Skeletal muscle tissue (tissue), 4 donors: Measurements from ENCODE around the gene TMEM229B. TPM values are rescaled to one million over a fixed set of nuclear protein-coding genes. Genes with fewer than 3 reads are reported as not detected.

Experiments used
- H3K27ac ChIP-seq: one replicate; pipeline ENCODE4 v1.7.0; 2013; ENCODE audit warnings: mild to moderate bottlenecking, low read depth, low read length, inconsistent platforms
- H3K27me3 ChIP-seq, 3 donors: one replicate each; pipeline ENCODE4 v1.7.0; 2013; ENCODE audit warnings: low read length in 3 of 3; ENCODE audit not compliant: control insufficient read depth in 3 of 3, insufficient read depth in 3 of 3
- H3K36me3 ChIP-seq, 3 donors: one replicate each; pipeline ENCODE4 v1.7.0; 2013; ENCODE audit warnings: low read length in 3 of 3; ENCODE audit not compliant: control insufficient read depth in 3 of 3, insufficient read depth in 3 of 3
- H3K4me1 ChIP-seq, 3 donors: one replicate each; pipeline ENCODE4 v1.7.0; 2013; ENCODE audit warnings: low read length in 3 of 3, mild to moderate bottlenecking in 3 of 3; ENCODE audit not compliant: control insufficient read depth in 3 of 3, insufficient read depth in 3 of 3
- H3K4me3 ChIP-seq, 3 donors: one replicate each; pipeline ENCODE4 v1.7.0; 2013; ENCODE audit warnings: low read length in 3 of 3
- H3K9ac ChIP-seq, 3 donors: one replicate each; pipeline ENCODE4 v1.7.0; 2013; ENCODE audit warnings: low read length in 3 of 3, mild to moderate bottlenecking in 3 of 3, moderate library complexity in 2 of 3, low read depth in 1 of 3
- H3K9me3 ChIP-seq, 3 donors: one replicate each; pipeline ENCODE4 v1.7.0; 2013; ENCODE audit warnings: low read length in 3 of 3; ENCODE audit not compliant: control insufficient read depth in 3 of 3
- total RNA-seq: library from RNA; depleted of rRNA; stranded (reverse); fragments of >200 nt; gene quantifications from one replicate; pipeline ENCODE4 v1.2.3, GENCODE V29; 2014
- donor health status: Osteomylitis.

TMEM229B gene
- total RNA-seq, 1 donor from 2014 or later = 0.52 TPM

DNA sequence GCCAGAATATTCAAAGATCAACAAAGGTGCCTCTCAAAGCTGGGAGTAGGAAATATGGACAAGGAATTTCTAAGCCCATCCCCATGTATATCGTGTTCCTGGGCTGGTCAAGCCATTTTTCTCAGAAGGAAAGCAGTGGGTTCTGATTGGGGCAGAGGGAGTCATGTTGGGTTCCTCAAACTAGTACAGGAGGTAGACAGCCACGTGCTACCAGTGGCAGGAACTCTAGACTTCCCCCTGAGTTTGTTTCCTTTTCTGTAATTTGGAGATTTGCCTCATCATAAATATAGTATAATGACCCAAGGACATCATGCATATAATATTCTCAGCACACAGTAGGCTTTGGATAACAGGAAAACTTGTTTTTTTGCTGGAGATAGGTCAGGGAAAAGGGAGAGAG, 28.2 kb upstream of the TMEM229B start:
- H3K27me3 ChIP-seq = peaks cover 0 to 7% (median 3%) of the 10 kb centered on the region in 3 donors
- H3K4me3 ChIP-seq = no peak overlapping the region
- no peak overlapping the region for H3K27ac ChIP-seq
- peak overlapping the region in 1 of 3 donors; percentile 41 for H3K9ac ChIP-seq
- H3K36me3 ChIP-seq = no peaks in the 10 kb centered on the region
- H3K4me1 ChIP-seq = peaks cover 11 to 14% (median 14%) of the 10 kb centered on the region in 3 donors
- no peaks in the 10 kb centered on the region for H3K9me3 ChIP-seq

DNA sequence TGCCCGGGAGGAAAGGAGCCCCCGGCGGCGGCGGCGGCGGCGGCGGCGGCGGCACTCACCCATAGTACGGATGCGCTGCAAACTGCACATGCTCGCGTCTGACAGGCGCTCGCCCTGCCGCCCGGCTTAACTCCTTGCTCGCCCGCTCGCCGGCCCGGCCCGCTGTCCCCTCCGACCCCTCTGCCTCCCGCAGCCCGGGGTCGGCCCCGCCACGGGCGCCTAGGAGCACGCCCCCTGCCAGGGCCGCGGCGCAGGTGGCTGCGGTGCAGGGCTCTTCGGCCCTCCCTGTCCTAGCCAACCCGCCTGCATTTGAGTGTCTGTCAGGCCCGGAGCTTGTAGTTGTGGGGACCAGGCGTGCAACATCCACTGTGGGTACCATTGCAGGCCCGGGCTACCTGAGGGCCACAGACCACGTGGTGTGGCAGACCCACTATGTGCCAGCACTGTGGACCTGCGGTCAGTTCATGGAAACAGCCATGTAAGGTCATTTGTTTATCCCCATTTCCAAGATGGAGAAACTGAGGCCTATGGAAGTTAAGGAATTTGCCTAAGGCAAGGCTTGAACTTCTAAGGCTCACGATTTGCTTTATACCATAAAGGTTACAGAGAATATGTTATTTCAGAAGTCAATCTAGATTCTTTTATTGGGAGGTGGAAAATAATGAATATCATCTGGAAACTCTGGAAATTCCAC, 27.0 kb upstream of the TMEM229B start:
- peak overlapping the region in 2 of 3 donors; percentile 66 to 75 for H3K4me3 ChIP-seq
- peak overlapping the region in 1 of 3 donors; percentile 72 for H3K9ac ChIP-seq
- H3K36me3 ChIP-seq = no peaks in the 10 kb centered on the region
- H3K4me1 ChIP-seq = peaks cover 11 to 14% (median 14%) of the 10 kb centered on the region in 3 donors
- no peaks in the 10 kb centered on the region for H3K9me3 ChIP-seq
- no peak overlapping the region for H3K27ac ChIP-seq
- peaks cover 0 to 7% (median 0%) of the 10 kb centered on the region in 3 donors for H3K27me3 ChIP-seq

- H3K27me3 ChIP-seq = peaks cover 0 to 7% (median 0%) of the 10 kb centered on the region in 3 donors
- no peaks in the 10 kb centered on the region for H3K9me3 ChIP-seq
- peak overlapping the region in 2 of 3 donors; percentile 60 to 72 for H3K9ac ChIP-seq
- no peak overlapping the region for H3K27ac ChIP-seq
- H3K36me3 ChIP-seq = no peaks in the 10 kb centered on the region
- peaks cover 11 to 14% (median 14%) of the 10 kb centered on the region in 3 donors for H3K4me1 ChIP-seq
- peak overlapping the region; percentile 71 to 76 (median 75) for H3K4me3 ChIP-seq
These were observed 26.3 kb upstream of the TMEM229B start for GRCh38 chr14:67514650-67515385.

- no peak overlapping the region for H3K27ac ChIP-seq
- H3K4me3 ChIP-seq = peak overlapping the region; percentile 71 to 76 (median 75)
- peaks cover 11 to 14% (median 14%) of the 10 kb centered on the region in 3 donors for H3K4me1 ChIP-seq
- H3K36me3 ChIP-seq = no peaks in the 10 kb centered on the region
- H3K9ac ChIP-seq = peak overlapping the region in 2 of 3 donors; percentile 60 to 72
- H3K27me3 ChIP-seq = peaks cover 0 to 7% (median 0%) of the 10 kb centered on the region in 3 donors
- no peaks in the 10 kb centered on the region for H3K9me3 ChIP-seq
These were observed 25.7 kb upstream of the TMEM229B start for GRCh38 chr14:67514203-67514607.

GRCh38 chr14:67513631-67514108, 25.1 kb upstream of the TMEM229B start:
- Histone ChIP-seq H3K36me3 (no peaks in the 10 kb centered on the region), H3K4me1 (peaks cover 11 to 14% (median 14%) of the 10 kb centered on the region in 3 donors), H3K4me3 (no peak overlapping the region), H3K9ac (no peak overlapping the region), H3K27me3 (peaks cover 0 to 7% (median 0%) of the 10 kb centered on the region in 3 donors), H3K9me3 (no peaks in the 10 kb centered on the region), H3K27ac (no peak overlapping the region)

GRCh38 chr14:67512463-67513310, 24.2 kb upstream of the TMEM229B start:
- no peaks in the 10 kb centered on the region for H3K36me3 ChIP-seq
- H3K9me3 ChIP-seq = no peaks in the 10 kb centered on the region
- H3K4me3 ChIP-seq = no peak overlapping the region
- peaks cover 0 to 1% (median 0%) of the 10 kb centered on the region in 3 donors for H3K27me3 ChIP-seq
- H3K27ac ChIP-seq = no peak overlapping the region
- peaks cover 11 to 14% (median 14%) of the 10 kb centered on the region in 3 donors for H3K4me1 ChIP-seq
- H3K9ac ChIP-seq = no peak overlapping the region

GRCh38 chr14:67510836-67511235, 22.3 kb upstream of the TMEM229B start:
- no peak overlapping the region for H3K27ac ChIP-seq
- no peaks in the 10 kb centered on the region for H3K36me3 ChIP-seq
- no peaks in the 10 kb centered on the region for H3K9me3 ChIP-seq
- peaks cover 11% of the 10 kb centered on the region in 3 donors for H3K4me1 ChIP-seq
- H3K27me3 ChIP-seq = no peaks in the 10 kb centered on the region
- no peak overlapping the region for H3K4me3 ChIP-seq
- H3K9ac ChIP-seq = no peak overlapping the region

DNA sequence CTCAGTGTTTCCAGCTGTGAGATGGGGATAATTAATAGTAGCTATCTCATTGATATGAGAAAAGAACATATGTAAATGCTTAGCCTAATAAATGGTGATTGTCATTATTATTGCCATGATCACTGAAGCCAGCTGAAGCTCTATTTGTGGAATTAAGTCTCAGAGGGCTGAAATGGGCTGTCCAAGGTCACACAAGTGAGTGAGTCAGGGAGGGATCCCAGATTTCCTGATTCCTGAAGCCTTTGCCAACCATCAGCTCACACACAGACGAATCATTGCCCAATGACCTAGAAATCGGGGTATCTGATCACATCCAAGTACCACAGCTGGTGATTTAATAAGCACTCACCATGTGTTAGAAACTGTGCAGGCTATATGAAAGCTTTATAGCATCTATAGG, 21.6 kb upstream of the TMEM229B start:
- no peaks in the 10 kb centered on the region for H3K9me3 ChIP-seq
- H3K27me3 ChIP-seq = no peaks in the 10 kb centered on the region
- no peak overlapping the region for H3K27ac ChIP-seq
- no peaks in the 10 kb centered on the region for H3K36me3 ChIP-seq
- H3K4me3 ChIP-seq = no peak overlapping the region
- no peak overlapping the region for H3K9ac ChIP-seq
- H3K4me1 ChIP-seq = peaks cover 6 to 7% (median 7%) of the 10 kb centered on the region in 3 donors

- no peaks in the 10 kb centered on the region for H3K36me3 ChIP-seq
- H3K4me3 ChIP-seq = no peak overlapping the region
- peaks cover under 1 to 1% (median under 1%) of the 10 kb centered on the region in 3 donors for H3K4me1 ChIP-seq
- H3K27ac ChIP-seq = no peak overlapping the region
- no peak overlapping the region for H3K9ac ChIP-seq
- H3K27me3 ChIP-seq = no peaks in the 10 kb centered on the region
- H3K9me3 ChIP-seq = no peaks in the 10 kb centered on the region
These were observed 20.4 kb upstream of the TMEM229B start for GRCh38 chr14:67508956-67509355.
